WTC11 (cell line): ENCODE results near the gene KAT6B.

Source experiments
- CBFB ChIP-seq: sonication (generic); formaldehyde crosslinking; IDR thresholded peaks from 2 replicates; pipeline ENCODE4 v1.8.1; 2022; ENCODE audit warnings: mild to moderate bottlenecking, low read depth, missing genetic modification reagents
- CREB1 ChIP-seq: sonication (generic); formaldehyde crosslinking; IDR thresholded peaks from 2 replicates; pipeline ENCODE4 v1.8.0; 2023; ENCODE audit warnings: mild to moderate bottlenecking, missing genetic modification reagents
- CTCF ChIP-seq: fragments of 200-600 bp; IDR thresholded peaks from 2 replicates; pipeline ENCODE4 v1.8.0; 2022; ENCODE audit warnings: antibody characterized with exemption
- E2F4 ChIP-seq: sonication (generic); formaldehyde crosslinking; IDR thresholded peaks from 2 replicates; pipeline ENCODE4 v1.8.1; 2022; ENCODE audit warnings: low read depth, mild to moderate bottlenecking, moderate library complexity, missing genetic modification reagents, borderline replicate concordance
- ETV6 ChIP-seq: sonication (generic); formaldehyde crosslinking; IDR thresholded peaks from 2 replicates; pipeline ENCODE4 v1.8.1; 2022; ENCODE audit warnings: mild to moderate bottlenecking, missing genetic modification reagents
- FOXP1 ChIP-seq: sonication (generic); formaldehyde crosslinking; IDR thresholded peaks from 2 replicates; pipeline ENCODE4 v1.8.0; 2022; ENCODE audit warnings: missing genetic modification reagents, mild to moderate bottlenecking, moderate library complexity, borderline replicate concordance
- GRHL2 ChIP-seq: fragments of 250-450 bp; sonication (Bioruptor Pico); IDR thresholded peaks from 2 replicates; pipeline ENCODE4 v1.8.0; 2022; ENCODE audit warnings: mild to moderate bottlenecking, moderate library complexity; ENCODE audit not compliant: insufficient replicate concordance, severe bottlenecking
- HMGXB4 ChIP-seq: sonication (generic); formaldehyde crosslinking; IDR thresholded peaks from 2 replicates; pipeline ENCODE4 v1.8.1; 2023; ENCODE audit warnings: mild to moderate bottlenecking, moderate library complexity, missing genetic modification reagents
- NR1H2 ChIP-seq: sonication (generic); formaldehyde crosslinking; IDR thresholded peaks from 2 replicates; pipeline ENCODE4 v1.9.0; 2021; ENCODE audit warnings: mild to moderate bottlenecking, moderate library complexity, missing genetic modification reagents
- SMAD3 ChIP-seq: sonication (generic); formaldehyde crosslinking; IDR thresholded peaks from 2 replicates; pipeline ENCODE4 v1.8.0; 2022; ENCODE audit warnings: missing genetic modification reagents, mild to moderate bottlenecking, borderline replicate concordance
- SOX15 ChIP-seq: fragments of 250-450 bp; sonication (Bioruptor Pico); IDR thresholded peaks from 2 replicates; pipeline ENCODE4 v1.9.0; 2021; ENCODE audit warnings: mild to moderate bottlenecking
- ZBTB21 ChIP-seq: sonication (generic); formaldehyde crosslinking; IDR thresholded peaks from 2 replicates; pipeline ENCODE4 v1.8.1; 2023; ENCODE audit warnings: mild to moderate bottlenecking, missing genetic modification reagents, borderline replicate concordance
- ZNF232 ChIP-seq: sonication (generic); formaldehyde crosslinking; IDR thresholded peaks from 2 replicates; pipeline ENCODE4 v1.8.0; 2022; ENCODE audit warnings: mild to moderate bottlenecking, missing genetic modification reagents
- ZNF281 ChIP-seq: sonication (generic); formaldehyde crosslinking; IDR thresholded peaks from 2 replicates; pipeline ENCODE4 v1.8.0; 2023; ENCODE audit warnings: mild to moderate bottlenecking, missing genetic modification reagents

GRCh38 chr10:75051308-75051707 is 224.9 kb downstream of the KAT6B start:
- TF ChIP-seq ZNF281 (CRISPR knock-in tag) (no peak), CBFB (no peak), ZNF232 (CRISPR knock-in tag) (no peak), CTCF (no peak), ZBTB21 (CRISPR knock-in tag) (no peak), NR1H2 (CRISPR knock-in tag) (no peak), SMAD3 (no peak), CREB1 (CRISPR knock-in tag) (no peak), SOX15 (CRISPR knock-in tag) (no peak), E2F4 (no peak), GRHL2 (CRISPR knock-in tag) (no peak), HMGXB4 (no peak), FOXP1 (CRISPR knock-in tag) (no peak), ETV6 (no peak)
